CD4-positive, alpha-beta T cell treated with Interferon alpha-2 for 1 hour (primary cell): ENCODE data around the gene CHST11.
A peak's percentile ranks its signal among the peaks of the same experiment; 100 is the strongest.
"Not testable (repeated sequence)": the region's sequence is repeated elsewhere in the genome, so short reads cannot be mapped to it uniquely, and the experiment has no call there.

Experiments
- DNase-seq, 2 donors: peaks; one replicate each; pipeline ENCODE4 v3.0.0-alpha.2; 2020 to 2022

CHST11 gene

GRCh38 chr12:104506676-104507401 is 50.1 kb downstream of the CHST11 start:
- no peak for DNase-seq

DNA sequence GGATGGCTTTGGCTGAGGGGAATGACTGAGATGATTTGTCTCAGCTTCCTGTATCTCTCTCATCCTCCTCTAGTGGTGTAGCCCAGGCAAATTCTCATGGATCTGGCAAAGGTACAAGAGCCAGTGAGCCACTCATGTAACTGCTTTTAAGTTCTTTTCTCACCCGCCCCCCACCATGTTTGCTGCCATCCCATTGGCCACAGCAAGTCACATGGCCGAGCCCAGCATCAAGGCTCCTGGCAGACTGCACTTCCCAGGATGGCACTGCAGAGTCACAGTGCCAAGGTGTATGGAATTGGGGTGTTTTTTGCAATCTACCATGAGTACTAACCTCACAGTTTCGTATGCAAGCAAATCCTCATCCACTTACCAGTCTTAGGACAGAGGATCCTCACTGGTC is 50.9 kb downstream of the CHST11 start:
- no peak for DNase-seq

- no peak for DNase-seq
Measured at GRCh38 chr12:104508752-104509446, 52.2 kb downstream of the CHST11 start.

- DNase-seq: no peak
Measured at GRCh38 chr12:104510145-104510872, 53.6 kb downstream of the CHST11 start.

- DNase-seq: no peak
Measured at GRCh38 chr12:104510873-104511440, 54.2 kb downstream of the CHST11 start.

GRCh38 chr12:104513681-104514080 is 56.9 kb downstream of the CHST11 start:
- no peak for DNase-seq

DNA sequence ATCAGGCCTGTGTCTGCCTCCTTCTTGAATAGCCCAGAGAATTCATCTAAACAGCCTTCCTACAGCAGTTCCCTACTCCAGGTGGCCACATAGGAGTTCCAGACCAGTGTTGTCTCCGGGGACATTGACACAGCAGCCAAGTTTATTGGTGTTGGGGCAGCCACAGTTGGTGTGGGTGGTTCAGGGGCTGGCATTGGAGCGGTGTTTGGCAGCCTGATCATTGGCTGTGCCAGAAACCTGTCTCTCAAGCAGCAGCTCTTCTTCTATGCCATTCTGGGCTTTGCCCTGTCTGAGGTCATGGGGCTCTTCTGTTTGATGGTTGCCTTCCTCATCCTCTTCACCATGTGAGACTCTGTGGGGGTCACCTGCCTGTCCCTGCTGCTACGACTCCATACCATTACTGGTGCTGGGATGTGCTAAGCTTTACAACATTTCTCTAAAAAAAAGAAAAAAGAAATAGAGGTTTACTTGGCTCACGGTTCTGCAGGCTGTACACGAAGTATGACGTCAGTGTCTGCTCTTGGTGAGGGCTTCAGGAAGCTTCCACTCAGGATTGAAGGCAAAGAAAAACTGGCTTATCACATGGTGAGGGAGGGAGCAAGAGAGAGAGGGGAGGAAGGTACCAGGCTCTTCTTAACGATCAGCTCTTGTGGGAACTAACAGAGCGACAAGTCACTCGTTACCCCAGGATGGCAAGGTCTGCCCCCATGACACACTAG is 57.5 kb downstream of the CHST11 start:
- no peak for DNase-seq

DNA sequence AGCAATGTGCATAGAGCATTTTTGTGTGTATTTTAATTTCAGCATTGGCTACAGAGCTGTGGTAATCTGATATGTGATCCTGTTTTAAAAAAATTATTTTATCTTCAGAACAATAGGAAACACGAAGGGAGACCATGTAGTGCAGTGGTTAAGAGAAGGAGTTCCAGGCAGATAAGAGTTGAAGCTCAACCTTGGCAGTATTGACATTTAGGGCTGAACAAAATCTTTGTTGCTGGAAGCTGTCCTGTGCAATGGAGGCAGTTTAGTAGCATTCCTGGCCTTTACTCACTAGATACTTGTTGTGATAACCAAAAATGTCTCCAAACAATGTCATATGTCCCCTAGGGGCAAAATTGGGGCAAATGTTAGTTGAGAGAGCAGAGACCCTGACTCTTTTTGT is 59.2 kb downstream of the CHST11 start:
- no peak for DNase-seq

- DNase-seq: no peak
Measured at GRCh38 chr12:104516821-104517220, 60.1 kb downstream of the CHST11 start.

DNA sequence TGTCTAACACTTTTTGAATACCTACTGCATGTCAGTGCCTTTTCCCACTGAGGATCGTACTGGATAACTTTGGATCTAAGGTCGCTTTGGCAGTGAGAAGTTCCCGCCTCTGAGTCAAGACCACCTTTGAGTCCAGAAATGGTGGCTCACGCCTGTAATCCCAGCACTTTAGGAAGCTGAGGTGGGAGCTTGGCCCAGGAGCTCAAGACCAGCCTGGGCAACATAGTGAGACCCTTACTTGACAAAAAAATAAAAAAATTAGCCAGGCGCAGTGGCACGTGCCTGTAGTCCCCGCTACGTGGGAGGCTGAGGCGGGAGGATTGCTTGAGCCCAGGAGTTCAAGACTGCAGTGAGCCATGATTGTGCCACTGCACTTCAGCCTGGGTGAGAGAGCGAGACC is 61.1 kb downstream of the CHST11 start:
- no peak for DNase-seq

- peak; percentile 43 to 51 for DNase-seq
Measured at GRCh38 chr12:104519190-104520019, 62.7 kb downstream of the CHST11 start.

DNA sequence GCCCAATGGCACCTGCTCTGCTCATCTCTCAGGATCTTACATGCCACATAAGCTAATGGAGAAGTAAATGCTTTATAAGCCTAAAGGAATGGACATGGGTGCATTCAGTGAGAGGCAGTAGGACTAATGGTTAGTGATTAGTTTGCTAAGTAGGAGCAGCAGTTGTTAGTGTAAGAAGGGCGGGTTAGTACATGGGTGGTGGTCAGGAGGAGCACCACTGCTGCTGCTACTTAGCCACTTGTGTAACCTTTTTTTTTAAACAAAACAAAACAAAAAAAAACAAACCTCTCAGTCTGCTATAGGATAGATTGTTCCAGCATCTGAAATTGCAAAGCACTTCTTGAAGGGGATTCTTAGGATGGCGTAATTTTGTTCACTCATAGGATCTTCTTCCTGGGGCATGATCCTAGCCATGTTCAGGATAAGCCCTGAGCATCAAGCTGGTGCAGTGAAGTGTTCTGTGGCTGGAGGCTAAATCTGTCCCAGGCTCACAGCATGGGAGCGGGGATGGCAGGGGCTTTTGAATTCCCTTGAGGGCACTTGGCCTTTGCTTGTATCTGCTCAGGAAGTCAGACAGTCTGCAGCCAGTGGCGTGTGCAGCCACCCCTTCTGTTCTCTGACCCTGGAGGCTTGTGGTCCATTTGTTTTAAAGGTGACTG is 63.6 kb downstream of the CHST11 start:
- DNase-seq: no peak

DNA sequence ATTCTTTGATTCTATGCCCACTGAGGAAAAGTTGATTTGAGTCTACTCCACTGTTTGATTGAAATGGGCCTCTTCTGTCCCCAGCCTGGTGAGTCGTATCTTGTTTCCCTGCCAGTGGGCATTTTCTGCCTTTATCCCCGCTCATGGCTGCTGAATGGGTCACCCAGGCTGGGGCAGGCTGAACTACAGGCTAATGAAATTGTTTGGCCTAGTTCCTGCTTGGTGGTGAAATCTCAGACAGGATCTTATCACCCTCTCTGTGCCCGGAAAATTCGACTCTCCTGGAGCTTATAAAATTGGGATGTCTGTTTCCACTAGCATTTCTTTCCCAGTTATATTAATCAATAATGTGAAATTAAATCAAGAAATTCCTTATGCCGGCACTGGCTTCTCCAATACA is 65.0 kb downstream of the CHST11 start:
- no peak for DNase-seq

DNA sequence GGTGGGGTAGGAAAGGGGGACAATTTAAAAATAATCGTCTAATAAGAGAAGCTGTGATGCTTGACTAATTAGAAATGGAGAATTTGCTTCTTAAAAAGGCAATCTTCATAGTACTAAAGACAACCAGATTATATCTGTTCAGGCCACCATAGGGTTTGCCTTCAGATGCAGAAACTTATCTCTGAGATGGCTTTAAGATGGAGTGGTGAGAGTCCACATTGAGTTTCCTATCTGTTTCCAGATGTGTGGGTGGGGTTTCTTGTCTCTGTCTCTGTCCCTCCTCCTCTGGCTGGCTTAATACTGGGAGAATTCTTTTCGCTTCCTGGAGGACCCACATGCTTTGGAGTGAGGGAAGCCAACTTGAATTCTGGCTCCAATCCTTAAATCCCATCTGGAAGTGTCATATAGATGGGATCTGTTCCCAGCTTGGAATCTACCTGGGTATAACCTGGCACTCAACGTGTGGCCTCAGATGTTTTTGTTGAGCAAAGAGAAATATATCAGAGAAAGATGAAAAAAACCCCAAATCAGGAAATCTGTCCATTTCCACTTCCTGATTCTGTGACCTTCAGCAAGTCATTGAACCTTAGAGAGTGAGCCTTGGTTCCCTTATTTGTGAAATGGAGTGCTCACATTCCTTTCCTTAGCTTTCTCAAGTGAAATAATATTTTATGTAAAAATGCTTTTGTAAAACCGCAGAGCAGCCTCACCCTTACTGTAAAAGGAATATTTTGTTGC is 66.4 kb downstream of the CHST11 start:
- DNase-seq: no peak

GRCh38 chr12:104524034-104524832 is 67.5 kb downstream of the CHST11 start:
- no peak for DNase-seq

- DNase-seq: no peak
Measured at GRCh38 chr12:104526320-104526719, 69.6 kb downstream of the CHST11 start.

GRCh38 chr12:104526751-104527150 is 70.0 kb downstream of the CHST11 start:
- DNase-seq: no peak

DNA sequence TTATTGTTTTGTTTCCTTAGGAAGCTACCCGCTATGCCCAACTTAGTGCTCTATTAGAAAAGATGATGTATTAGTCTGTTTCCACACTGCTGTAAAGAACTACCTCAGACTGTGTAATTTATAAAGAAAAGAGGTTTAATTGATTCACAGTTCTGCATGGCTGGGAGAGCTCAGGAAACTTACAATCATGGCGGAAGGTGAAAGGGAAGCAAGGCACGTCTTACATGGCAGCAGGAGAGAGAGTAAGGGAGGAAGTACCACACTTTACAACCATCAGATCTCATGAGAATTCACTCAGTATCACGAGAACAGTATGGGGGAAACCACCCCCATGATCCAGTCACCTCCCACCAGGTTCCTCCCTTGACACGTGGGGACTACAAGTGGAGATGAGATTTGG is 70.9 kb downstream of the CHST11 start:
- not testable (repeated sequence) for DNase-seq

DNA sequence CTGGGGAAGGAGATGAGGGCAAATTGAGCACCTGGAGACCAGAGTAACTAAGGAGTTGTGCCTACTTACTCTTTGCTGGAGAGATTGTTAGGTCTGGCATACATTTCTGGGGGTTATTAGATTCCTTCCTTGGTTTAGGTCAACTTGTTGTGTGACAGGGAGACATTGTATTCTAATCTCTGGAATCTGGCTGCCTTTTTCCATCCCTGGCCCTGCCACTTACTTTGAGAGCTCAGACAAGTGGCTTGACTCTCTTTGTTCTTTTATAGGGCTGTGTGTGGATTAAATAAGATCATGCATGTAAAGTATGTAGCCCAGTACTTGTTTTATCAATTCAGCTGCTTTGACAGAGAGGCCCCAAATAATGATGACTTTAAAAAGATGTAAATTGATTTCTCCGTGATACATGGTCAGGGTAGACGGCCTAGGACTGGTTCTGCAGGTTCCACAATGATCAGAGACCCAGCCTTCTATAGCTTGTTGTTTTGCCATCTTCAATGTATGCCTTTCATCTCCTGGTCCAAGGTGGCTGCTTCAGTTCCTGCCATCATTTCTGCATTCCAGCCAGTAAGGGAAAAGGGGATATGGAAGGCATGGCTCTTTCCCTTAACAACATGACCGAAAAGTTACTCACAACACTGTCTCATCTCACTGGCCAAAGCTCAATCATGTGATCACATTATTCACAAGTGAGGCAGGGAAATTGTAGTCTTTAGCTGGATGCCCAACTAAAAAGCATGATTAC is 72.6 kb downstream of the CHST11 start:
- no peak for DNase-seq
